Left hindlimb (tissue), 1 donor: ENCODE results near the gene CENPB.
A peak's percentile ranks its signal among the peaks of the same experiment; 100 is the strongest.
"Not testable (repeated sequence)": the region's sequence is repeated elsewhere in the genome, so short reads cannot be mapped to it uniquely, and the experiment has no call there.

Source experiments
- DNase-seq: peaks from one replicate; pipeline ENCODE4 v3.0.0-alpha.2; 2018

Gene CENPB

GRCh38 chr20:3808544-3808943 lies 22.0 kb upstream of the CENPB start:
- DNase-seq: no peak

GRCh38 chr20:3804781-3805180 lies 18.2 kb upstream of the CENPB start:
- DNase-seq: peak; percentile 23

DNA sequence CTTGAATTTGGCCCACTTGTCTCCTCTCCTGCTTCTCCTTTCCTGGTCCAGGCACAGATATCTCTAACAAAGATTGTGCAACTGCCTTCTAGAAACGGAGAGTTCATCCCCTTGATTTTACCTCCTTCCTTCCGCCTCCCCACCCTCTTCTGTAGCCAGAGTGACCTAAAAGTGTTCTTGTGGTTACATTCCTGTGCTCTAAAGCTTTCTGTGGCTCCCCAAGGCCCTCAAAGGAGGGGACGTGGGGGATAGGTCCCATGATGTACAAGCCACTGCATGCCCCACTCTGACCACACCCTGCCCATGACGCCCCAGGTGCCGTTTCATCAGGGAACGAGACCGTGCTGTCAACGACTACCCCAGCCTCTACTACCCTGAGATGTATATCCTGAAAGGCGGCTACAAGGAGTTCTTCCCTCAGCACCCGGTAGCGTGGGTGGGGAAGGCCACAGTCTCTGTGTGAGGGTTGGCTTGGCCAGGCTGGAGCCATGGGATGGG lies 17.8 kb upstream of the CENPB start:
- DNase-seq: peak; percentile 7

GRCh38 chr20:3803854-3804253 lies 17.3 kb upstream of the CENPB start:
- DNase-seq: peak; percentile 15

- no peak for DNase-seq
These were observed 16.7 kb upstream of the CENPB start for GRCh38 chr20:3803289-3803688.

GRCh38 chr20:3802524-3803239 lies 16.1 kb upstream of the CENPB start:
- DNase-seq: no peak

- no peak for DNase-seq
These were observed 15.3 kb upstream of the CENPB start for GRCh38 chr20:3801846-3802245.

GRCh38 chr20:3801299-3801698 lies 14.8 kb upstream of the CENPB start:
- DNase-seq: no peak

DNA sequence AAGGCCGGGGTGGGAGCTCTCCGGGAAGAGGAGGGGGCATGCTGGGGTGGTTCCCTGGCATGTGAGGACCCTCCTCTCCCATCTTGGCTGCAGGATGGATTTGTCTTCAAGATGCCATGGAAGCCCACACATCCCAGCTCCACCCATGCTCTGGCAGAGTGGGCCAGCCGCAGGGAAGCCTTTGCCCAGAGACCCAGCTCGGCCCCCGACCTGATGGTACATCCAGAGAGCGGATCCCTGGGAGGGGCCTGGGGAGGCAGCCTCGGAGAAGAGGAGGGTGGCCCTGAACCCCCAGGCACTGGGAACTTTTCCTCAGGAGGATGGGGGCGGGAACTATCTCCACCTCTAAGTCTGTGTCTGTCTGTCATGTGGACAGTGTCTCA lies 14.3 kb upstream of the CENPB start:
- DNase-seq: no peak

DNA sequence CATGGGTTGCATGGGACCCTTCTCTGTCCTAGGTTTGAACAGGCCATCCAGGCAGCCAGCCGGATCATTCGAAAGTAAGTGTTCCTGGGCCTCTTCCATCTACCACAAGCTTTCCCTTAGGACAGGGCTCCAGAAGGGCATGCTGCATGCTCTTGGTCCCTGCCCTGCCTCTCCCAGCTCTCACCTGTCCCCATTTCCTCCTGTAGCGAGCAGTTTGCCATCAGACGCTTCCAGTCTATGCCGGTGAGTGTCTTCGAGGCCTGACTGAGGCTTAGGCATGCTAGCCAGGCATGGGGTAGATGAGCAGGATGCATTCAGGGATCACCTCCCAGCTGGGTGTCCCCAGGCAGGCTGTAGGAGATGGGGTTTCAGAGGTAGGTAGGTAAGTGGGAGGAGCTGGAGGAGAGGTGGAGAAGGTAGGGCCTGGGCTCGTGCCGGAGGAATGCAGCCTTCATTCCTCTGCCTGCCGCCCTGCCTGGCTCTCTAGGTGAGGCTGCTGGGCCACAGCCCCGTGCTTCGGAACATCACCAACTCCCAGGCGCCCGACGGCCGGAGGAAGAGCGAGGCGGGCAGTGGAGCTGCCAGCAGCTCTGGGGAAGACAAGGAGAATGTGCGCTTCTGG lies 13.8 kb upstream of the CENPB start:
- DNase-seq: no peak

DNA sequence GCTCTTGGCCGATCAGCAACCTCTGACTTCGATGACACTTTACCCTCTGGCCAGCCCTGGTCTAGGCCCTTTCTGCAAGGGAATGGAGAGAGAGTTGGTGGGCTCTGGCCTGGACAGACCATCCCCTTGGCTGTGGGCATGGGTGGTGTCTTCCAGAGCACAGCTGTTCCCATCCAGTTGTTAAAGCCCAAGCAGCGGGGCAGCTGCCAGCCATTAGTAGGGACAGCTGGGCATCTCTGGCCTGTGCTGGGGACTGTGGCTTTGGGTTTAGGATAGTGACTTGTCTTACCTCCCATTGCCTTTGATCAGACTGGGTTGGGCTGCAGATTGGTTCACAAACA lies 12.3 kb upstream of the CENPB start:
- no peak for DNase-seq

DNA sequence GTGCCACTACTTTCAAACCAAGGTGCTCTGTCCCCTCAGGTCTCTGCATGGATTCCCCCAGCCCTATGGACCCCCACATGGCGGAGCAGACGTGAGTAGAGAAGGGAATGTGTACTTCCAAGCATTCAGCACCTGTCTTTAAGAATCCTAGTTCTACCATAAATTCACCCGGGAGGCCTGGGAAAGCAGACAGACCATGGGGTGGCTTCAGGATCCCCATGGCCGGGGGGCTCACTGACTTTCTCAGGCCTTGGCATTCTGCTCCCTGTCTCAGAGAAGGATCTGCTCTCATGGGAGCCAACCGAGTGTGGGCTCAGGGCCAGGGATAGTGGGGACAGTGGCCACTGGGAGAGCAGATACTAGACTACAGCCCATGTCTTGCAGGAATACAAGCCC lies 11.8 kb upstream of the CENPB start:
- DNase-seq: no peak

DNA sequence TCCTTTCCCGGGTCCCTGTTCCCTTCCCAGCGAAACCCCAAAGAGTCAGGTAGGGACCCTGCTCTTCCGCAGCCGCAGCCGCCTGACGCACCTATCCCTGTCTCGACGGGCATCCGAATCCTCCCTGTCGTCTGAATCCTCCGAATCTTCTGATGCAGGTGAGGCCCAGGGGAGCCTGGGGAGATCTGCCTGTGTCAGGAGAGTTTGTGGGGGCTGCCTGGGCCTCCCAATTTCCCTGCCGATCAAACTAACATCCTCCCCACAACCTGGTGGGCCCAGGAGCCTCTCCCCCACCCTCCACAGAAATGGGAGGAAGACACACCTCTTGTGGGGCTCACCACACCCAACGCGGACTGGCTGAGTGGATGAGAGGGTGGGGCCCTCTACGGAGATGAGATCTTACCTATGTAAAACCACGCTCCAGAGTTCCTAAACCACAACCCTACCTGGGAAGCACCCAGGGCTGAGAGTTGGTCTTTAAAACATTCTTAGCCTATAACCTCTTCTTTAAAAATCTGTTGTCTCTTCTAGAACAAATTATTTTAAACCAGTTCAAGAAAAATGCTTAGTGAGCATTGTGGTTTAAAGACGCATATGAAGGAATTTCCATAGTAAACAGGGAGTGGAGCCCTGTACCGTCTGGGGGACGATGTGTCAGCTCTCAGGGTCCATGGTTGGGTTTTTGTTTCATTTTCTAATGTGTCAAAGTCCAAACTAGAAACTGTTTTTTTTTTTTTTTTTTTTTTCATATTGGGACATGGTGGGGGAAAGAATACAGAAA lies 11.2 kb upstream of the CENPB start:
- DNase-seq: no peak

DNA sequence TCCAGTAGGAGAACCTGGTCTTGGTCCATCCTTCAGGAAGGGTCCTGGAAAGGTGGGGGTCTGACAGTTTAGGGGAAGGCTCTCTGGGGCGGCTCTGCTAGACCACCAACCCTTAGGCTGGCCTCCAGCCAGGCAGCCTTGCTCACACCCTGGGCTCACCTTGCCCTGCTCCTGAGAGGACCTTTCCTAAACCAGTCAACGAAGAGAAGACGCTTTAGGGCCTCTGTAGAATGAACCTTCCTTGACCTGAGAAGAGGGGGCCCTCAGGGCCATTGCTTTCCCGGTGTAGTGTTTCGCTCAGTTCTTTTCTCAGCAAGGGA lies 10.6 kb upstream of the CENPB start:
- DNase-seq: no peak

GRCh38 chr20:3796477-3797225 lies 10.1 kb upstream of the CENPB start:
- DNase-seq: no peak

DNA sequence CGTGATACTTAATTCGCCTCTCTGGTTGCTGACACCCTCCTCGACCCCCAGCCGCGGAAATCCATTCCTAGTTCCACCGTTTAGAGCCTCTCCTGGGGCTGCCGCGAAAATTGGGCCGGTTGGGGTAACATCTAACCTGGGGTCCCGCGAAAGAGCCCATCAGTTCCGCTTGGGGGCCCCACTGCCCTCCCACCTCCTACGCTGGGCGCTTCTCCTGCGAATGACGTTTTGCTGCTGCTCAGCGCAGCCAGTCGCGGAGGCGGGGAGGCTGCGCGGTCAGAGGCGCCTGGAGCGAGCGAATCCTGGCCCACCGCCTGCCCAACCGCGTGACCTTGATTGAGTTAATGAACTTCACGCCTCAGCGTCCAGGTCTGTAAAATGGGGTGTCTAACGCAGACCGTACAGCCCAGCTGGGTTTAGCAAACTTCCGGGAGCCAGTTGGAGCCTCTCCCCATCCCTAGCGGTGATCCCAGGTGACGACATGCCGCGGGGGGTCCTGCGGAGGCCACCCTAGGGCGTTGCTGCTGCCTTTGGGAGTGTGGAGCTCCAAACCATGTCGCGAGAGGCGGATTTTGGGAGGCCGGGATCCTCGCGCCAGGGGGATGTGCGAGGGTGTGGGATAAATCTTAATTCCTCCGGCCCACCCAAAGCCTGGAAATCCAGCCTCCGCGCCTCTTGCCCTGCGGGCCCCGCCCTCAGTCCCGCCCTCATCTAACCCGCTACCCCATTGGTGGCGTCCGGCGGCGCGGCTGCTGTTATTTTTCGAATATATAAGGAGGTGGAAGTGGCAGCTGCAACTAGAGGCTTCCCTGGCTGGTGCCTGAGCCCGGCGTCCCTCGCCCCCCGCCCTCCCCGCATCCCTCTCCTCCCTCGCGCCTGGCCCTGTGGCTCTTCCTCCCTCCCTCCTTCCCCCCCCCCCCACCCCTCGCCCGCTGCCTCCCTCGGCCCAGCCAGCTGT lies 9.2 kb upstream of the CENPB start, which contains the start of gene CDC25B:
Gene CDC25B (plus strand): TSS at position 800 of the 958 bp plus-strand sequence. CDS start 222 bp downstream, outside the sequence.
- DNase-seq: peak; percentile 96

DNA sequence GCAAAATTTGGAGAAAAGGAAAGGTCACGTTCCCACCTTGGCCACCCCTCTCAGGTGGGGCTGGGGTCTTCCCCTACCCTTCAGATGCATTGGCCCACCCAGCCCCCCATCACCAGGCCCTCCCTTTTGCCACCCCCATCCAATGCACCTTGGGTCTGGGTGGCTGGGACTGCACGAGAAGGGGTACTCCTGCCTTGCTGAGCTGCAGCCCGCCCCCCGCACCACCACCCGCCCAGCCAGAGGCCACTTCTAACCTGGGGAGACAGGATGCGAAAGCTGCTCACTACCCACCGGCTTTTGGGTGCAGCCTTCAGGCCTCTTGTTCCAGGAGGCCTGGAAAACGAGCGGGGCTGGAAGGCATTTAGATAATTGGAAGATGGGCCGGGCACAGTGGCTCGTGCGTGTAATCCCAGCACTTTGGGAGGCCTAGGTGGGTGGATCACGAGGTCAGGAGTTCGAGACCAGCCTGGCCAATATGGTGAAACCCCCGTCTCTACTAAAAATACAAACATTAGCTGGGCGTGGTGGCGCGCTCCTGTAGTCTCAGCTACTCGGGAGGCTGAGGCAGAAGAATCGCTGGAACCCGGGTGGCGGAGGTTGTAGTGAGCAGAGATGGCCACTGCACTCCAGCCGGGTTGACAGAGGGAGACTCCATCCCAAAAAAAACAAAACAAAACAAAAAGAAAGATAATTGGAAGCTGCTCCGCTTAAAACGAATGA lies 8.3 kb upstream of the CENPB start:
- DNase-seq: no peak

DNA sequence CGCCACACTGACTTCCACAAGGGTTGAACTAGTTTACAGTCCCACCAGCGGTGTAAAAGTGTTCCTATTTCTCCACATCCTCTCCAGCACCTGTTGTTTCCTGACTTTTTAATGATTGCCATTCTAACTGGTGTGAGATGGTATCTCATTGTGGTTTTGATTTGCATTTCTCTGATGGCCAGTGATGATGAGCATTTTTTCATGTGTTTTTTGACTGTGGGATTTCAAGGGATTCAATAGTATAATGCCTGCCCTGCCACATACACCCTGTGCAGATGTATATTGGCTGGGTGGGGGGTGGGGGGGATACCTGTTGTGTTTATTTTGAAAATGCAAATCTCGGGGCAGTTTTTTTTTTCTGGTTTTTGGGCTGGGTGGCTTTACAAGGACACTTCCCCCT lies 7.6 kb upstream of the CENPB start:
- not testable (repeated sequence) for DNase-seq

DNA sequence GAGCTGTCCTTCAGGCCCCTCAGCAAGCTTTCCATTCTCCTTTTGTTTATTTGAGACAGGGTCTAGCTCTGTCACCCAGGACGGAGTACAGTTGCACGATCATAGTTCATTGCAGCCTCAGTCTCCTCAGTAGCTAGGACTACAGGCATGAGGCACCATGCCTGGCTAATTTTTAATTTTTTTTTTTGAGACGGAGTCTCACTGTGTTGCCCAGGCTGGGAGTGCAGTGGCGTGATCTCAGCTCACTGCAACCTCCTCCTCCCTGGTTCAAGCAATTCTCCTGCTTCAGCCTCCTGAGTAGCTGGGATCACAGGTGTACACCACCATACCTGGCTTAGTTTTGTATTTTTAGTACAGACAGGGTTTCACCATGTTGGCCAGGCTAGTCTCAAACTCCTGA lies 2.7 kb upstream of the CENPB start:
- not testable (repeated sequence) for DNase-seq

DNA sequence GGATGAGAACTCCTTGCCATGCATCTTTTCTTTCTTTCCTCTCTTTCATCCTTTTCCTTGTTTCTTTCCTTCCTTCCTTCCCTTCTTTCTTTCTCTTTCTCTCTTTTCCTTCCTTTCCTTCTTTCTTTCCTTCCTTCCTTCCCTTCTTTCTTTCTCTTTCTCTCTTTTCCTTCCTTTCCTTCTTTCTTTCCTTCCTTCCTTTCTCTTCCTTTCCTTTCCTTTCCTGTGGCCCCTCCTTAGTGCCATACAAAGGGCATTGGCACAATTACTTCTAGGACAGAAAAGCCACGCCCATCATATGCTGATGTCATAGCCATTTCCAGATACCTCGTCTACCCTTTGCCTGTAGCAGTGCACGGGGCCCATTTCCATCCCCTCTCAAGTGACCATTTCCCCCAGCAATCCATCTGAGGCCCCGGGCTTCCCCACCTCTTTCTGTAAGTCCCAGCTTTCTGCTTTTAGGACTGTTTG lies 2.2 kb upstream of the CENPB start:
- DNase-seq: no peak

DNA sequence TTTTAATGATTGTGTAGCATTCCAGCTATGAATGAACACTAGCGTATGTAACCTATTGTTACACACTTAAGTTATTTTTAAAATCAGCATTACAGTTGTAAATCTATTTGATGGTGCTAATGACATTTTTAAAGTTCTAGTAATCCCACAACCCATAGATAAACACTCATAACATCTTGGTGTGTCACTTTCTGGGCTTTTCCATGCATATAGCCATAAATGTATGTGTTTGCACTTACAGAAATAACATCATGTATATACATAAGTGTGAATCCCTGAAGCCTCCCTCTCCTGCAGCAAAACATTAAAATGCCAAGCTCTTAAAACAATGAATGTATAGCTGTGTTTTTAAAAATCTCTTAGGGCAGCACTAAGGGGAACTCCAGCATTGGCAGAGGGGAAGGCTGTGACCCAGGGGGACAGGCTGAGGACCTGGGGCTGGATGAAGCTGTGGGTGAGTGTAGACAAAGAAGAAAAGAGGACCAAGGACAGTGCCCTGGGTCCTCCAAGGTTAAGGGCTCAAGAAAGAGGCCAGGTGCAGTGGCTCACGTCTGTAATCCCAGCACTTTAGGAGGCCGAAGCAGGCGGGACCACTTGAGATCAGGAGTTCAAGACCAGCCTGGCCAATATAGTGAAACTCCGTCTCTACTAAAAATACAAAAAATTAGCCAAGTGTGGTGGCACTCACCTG lies 929 bp upstream of the CENPB start:
- no peak for DNase-seq
